MM.1S (cell line): ENCODE measurements around the gene SNORC.

ENCODE experiments used
- CTCF ChIP-seq: fragments of 300-600 bp; sonication (generic); IDR thresholded peaks from 2 replicates; pipeline ENCODE4 v1.5.1; 2016; ENCODE audit warnings: antibody characterized with exemption, low read length, mixed read lengths
- EZH2 ChIP-seq: fragments of 300-600 bp; sonication (generic); optimal IDR thresholded peaks from 2 replicates; pipeline ENCODE3; 2017; ENCODE audit warnings: low read depth, mild to moderate bottlenecking, antibody characterized with exemption, low read length, mixed read lengths
- EZH2phosphoT487 ChIP-seq: fragments of 300-600 bp; sonication (generic); IDR thresholded peaks from 2 replicates; pipeline ENCODE4 v1.6.1; 2018; ENCODE audit warnings: antibody characterized with exemption, low read length

- TF ChIP-seq EZH2 (no peak), CTCF (no peak), EZH2phosphoT487 (no peak)
Observed at GRCh38 chr2:232925821-232926156, 55.7 kb downstream of the SNORC start.
